Liver (tissue), 9 donors: ENCODE measurements around the gene DLEC1. TPM values are rescaled to one million over a fixed set of nuclear protein-coding genes. Genes with fewer than 3 reads are reported as not detected.

ENCODE experiments used
- DNase-seq: peaks from one replicate; pipeline ENCODE4 v3.0.0-alpha.2; 2017; ENCODE audit warnings: low spot score
- H3K27ac ChIP-seq, 2 donors: one replicate each; pipeline ENCODE4 v1.7.0; 2013; ENCODE audit warnings: inconsistent platforms in 2 of 2, low read length in 2 of 2, control low read depth in 1 of 2, low read depth in 1 of 2, mild to moderate bottlenecking in 1 of 2
- H3K27me3 ChIP-seq, 4 donors: one replicate each; pipeline versions ENCODE4 v1.6.1 to v1.7.0; 2013; ENCODE audit warnings: low read length in 3 of 4, inconsistent platforms in 1 of 4, mild to moderate bottlenecking in 1 of 4, moderate library complexity in 1 of 4; ENCODE audit not compliant: control insufficient read depth in 4 of 4, insufficient read depth in 4 of 4
- H3K36me3 ChIP-seq, 4 donors: one replicate each; pipeline versions ENCODE4 v1.6.1 to v1.7.0; 2013; ENCODE audit warnings: low read length in 3 of 4, mild to moderate bottlenecking in 3 of 4, low read depth in 1 of 4, moderate library complexity in 1 of 4; ENCODE audit not compliant: control insufficient read depth in 4 of 4, insufficient read depth in 3 of 4
- H3K4me1 ChIP-seq, 4 donors: one replicate each; pipeline versions ENCODE4 v1.6.1 to v1.7.0; 2013; ENCODE audit warnings: low read length in 3 of 4, mild to moderate bottlenecking in 3 of 4, moderate library complexity in 1 of 4; ENCODE audit not compliant: control insufficient read depth in 4 of 4, insufficient read depth in 4 of 4
- H3K4me3 ChIP-seq, 3 donors: one replicate each; pipeline versions ENCODE4 v1.6.1 to v1.7.0; 2013; ENCODE audit warnings: low read length in 3 of 3, control low read depth in 1 of 3, low read depth in 1 of 3, mild to moderate bottlenecking in 1 of 3
- H3K9ac ChIP-seq, 2 donors: one replicate each; pipeline ENCODE4 v1.7.0; 2013; ENCODE audit warnings: low read length in 2 of 2, mild to moderate bottlenecking in 2 of 2, moderate library complexity in 2 of 2, control low read depth in 1 of 2, low read depth in 1 of 2
- H3K9me3 ChIP-seq, 4 donors: one replicate each; pipeline versions ENCODE4 v1.6.1 to v1.7.0; 2013; ENCODE audit warnings: low read length in 3 of 4; ENCODE audit not compliant: control insufficient read depth in 4 of 4
- ATF3 ChIP-seq: IDR thresholded peaks from 2 replicates; pipeline ENCODE4 v1.6.1; 2016; ENCODE audit warnings: antibody characterized with exemption
- CTCF ChIP-seq: fragments of 150-350 bp; IDR thresholded peaks from 2 replicates; pipeline ENCODE4 v1.5.1; 2017; ENCODE audit warnings: improper control_type of control experiment, low read depth, low read length; ENCODE audit not compliant: missing input control
- FOXA1 ChIP-seq: IDR thresholded peaks from 2 replicates; pipeline ENCODE4 v1.6.1; 2016; ENCODE audit warnings: antibody characterized with exemption
- FOXA2 ChIP-seq: IDR thresholded peaks from 2 replicates; pipeline ENCODE4 v1.6.1; 2016; ENCODE audit warnings: antibody characterized with exemption
- GABPA ChIP-seq, 2 donors: IDR thresholded peaks in 1 of 2; conservative IDR thresholded peaks in 1 of 2; 2 replicates each; pipeline ENCODE4 v1.6.1; 2016; ENCODE audit warnings: antibody characterized with exemption in 2 of 2, mild to moderate bottlenecking in 1 of 2, moderate library complexity in 1 of 2
- HNF4G ChIP-seq: IDR thresholded peaks from 2 replicates; pipeline ENCODE4 v1.6.1; 2016; ENCODE audit warnings: antibody characterized with exemption
- MAX ChIP-seq: IDR thresholded peaks from 2 replicates; pipeline ENCODE4 v1.6.1; 2016; ENCODE audit warnings: antibody characterized with exemption
- NR2F2 ChIP-seq: IDR thresholded peaks from 2 replicates; pipeline ENCODE4 v1.6.1; 2016; ENCODE audit warnings: antibody characterized with exemption
- RAD21 ChIP-seq, 2 donors: IDR thresholded peaks; 2 replicates each; pipeline ENCODE4 v1.6.1; 2016; ENCODE audit warnings: antibody characterized with exemption in 2 of 2, mild to moderate bottlenecking in 2 of 2
- RXRA ChIP-seq, 2 donors: IDR thresholded peaks; 2 replicates each; pipeline ENCODE4 v1.6.1; 2017 to 2018; ENCODE audit warnings: antibody characterized with exemption in 2 of 2, mild to moderate bottlenecking in 1 of 2
- SP1 ChIP-seq: IDR thresholded peaks from 2 replicates; pipeline ENCODE4 v1.6.1; 2018; ENCODE audit warnings: antibody characterized with exemption, mild to moderate bottlenecking
- TAF1 ChIP-seq: conservative IDR thresholded peaks from 2 replicates; pipeline ENCODE4 v1.6.1; 2016; ENCODE audit warnings: antibody characterized with exemption, mild to moderate bottlenecking
- ZBTB33 ChIP-seq: IDR thresholded peaks from 2 replicates; pipeline ENCODE4 v1.6.1; 2016; ENCODE audit warnings: antibody characterized with exemption
- WGBS: extraction: QIAGEN DNeasy Blood & Tissue Kit; methylation state at CpG from one replicate; pipeline ENCODE4 v1.1.7; 2013; 5-methylcytosine and 5-hydroxymethylcytosine counted together
- polyA plus RNA-seq, 2 donors: library from polyadenylated mRNA; stranded (reverse) in 1 of 2; unstranded in 1 of 2; fragments of 200-250 nt in 1 of 2; fragments of >200 nt in 1 of 2; fragmentation: Nextera tagmentation in 1 of 2; extraction: Ambion mirVana in 1 of 2; gene quantifications; one replicate each; pipeline versions ENCODE4 v1.2.1 to v1.2.3, GENCODE V29; 2013 to 2015
- total RNA-seq, 2 donors: library from RNA; depleted of rRNA; stranded (reverse); fragments of >200 nt; gene quantifications; one replicate each; pipeline ENCODE4 v1.2.3, GENCODE V29; 2014
- donor health status: healthy.
- donor health status: healthy.
- donor health status: healthy.
- donor health status: healthy.
- donor health status: healthy.

Gene DLEC1
- total and polyA plus RNA-seq, 4 donors, result 0.09 to 0.63 (median 0.30) TPM

- H3K36me3 ChIP-seq, result no peaks in the 10 kb centered on the region
- no peaks in the 10 kb centered on the region for H3K9me3 ChIP-seq
- H3K27me3 ChIP-seq, result no peaks in the 10 kb centered on the region
- no peak overlapping the region for H3K9ac ChIP-seq
- no peaks in the 10 kb centered on the region for H3K4me1 ChIP-seq
- no peak for DNase-seq
- WGBS, result over 99% methylated on average over 2 of the region's 2 CpGs
- H3K4me3 ChIP-seq, result no peak overlapping the region
- no peak overlapping the region for H3K27ac ChIP-seq
- TF ChIP-seq GABPA (IDR thresholded peaks at IDR 0.05 in 1 of 2, conservative IDR thresholded peaks at IDR 0.05 in 1 of 2) (no peak), RAD21 (IDR thresholded peaks at IDR 0.05) (no peak), ATF3 (no peak), ZBTB33 (no peak), RXRA (IDR thresholded peaks at IDR 0.05) (no peak), FOXA2 (no peak), MAX (no peak), NR2F2 (no peak), CTCF (no peak), SP1 (no peak), TAF1 (no peak)
Observed at GRCh38 chr3:38153221-38153620, 114.2 kb downstream of the DLEC1 start.

GRCh38 chr3:38154033-38154494, 115.1 kb downstream of the DLEC1 start:
- Histone ChIP-seq H3K9ac (no peak overlapping the region), H3K27ac (no peak overlapping the region)
- WGBS, result 90% methylated on average over 2 of the region's 2 CpGs

More at GRCh38 chr3:38154033-38154494, 115.1 kb downstream of the DLEC1 start:
- no peaks in the 10 kb centered on the region for H3K36me3 ChIP-seq
- no peak overlapping the region for H3K4me3 ChIP-seq
- H3K4me1 ChIP-seq, result no peaks in the 10 kb centered on the region
- no peak for DNase-seq
- no peaks in the 10 kb centered on the region for H3K9me3 ChIP-seq
- TF ChIP-seq MAX (no peak), FOXA1 (no peak), GABPA (IDR thresholded peaks at IDR 0.05 in 1 of 2, conservative IDR thresholded peaks at IDR 0.05 in 1 of 2) (no peak), CTCF (no peak), HNF4G (no peak)
- H3K27me3 ChIP-seq, result no peaks in the 10 kb centered on the region
